NCI-H2107 (cell line): ENCODE results near the gene KIFC1.
A peak's percentile ranks its signal among the peaks of the same experiment; 100 is the strongest.
"Not testable (repeated sequence)": the region's sequence is repeated elsewhere in the genome, so short reads cannot be mapped to it uniquely, and the experiment has no call there.

ENCODE experiments used
- DNase-seq: peaks from one replicate; lab custom pipeline; 2025; lab: John Stamatoyannopoulos, UW

KIFC1 gene

GRCh38 chr6:33375143-33375671 is 16.4 kb upstream of the KIFC1 start:
- no peak for DNase-seq

- DNase-seq, result no peak
These were observed 14.5 kb upstream of the KIFC1 start for GRCh38 chr6:33377171-33377570.

DNA sequence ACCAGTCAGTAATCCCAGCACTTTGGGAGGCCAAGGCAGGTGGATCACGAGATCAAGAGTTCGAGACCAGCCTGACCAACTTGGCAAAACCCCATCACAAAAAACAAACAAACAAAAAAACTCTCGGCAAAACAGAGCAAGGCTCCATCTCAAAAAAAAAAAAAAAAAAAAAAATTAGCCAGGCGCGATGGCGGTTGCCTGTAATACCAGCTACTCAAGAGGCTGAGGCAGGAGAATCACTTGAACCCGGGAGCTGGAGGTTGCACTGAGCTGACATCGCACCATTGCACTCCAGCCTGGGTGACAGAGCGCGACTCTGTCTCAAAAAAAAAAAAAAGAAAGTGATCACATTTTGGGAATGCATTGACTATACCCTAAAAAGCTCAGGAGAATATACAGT is 12.4 kb upstream of the KIFC1 start:
- not testable (repeated sequence) for DNase-seq

- DNase-seq, result no peak
These were observed 11.2 kb upstream of the KIFC1 start for GRCh38 chr6:33380272-33380981.

DNA sequence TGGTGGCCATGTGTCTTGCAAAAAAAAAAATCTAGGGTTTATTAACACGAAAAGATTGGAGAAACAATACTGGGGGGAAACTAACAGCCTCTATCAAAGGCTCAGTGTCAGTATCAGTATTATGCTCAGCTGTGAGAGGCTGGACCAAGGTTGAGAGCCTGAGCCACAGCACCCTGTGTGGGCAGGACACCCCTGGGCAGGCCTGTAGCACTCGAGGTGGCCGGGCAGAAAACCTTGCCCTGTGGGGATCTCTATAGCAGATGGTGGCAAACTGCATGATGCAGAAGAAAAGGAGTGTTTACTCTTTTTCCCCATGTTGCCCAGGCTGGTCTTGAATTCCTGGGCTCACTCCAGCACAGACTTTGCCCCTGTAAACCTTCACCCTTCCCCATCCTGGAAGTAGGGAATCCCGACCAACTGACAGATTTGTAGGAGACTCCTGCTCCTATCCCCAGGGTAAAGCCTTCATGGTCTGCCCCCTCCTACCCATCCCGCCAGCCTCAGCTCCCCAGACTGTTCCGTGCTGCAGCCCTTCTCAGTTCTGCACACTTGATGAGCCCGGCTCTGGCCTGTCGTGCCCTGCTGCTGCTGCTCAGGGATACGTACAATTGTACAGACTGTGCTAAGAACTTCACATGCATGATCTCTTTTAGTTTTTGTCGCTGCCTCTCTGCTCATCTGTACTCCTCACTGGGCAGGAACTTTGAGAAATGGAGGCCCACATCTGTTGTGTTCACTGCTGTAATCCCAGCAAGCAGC is 8.0 kb upstream of the KIFC1 start:
- DNase-seq, result no peak

DNA sequence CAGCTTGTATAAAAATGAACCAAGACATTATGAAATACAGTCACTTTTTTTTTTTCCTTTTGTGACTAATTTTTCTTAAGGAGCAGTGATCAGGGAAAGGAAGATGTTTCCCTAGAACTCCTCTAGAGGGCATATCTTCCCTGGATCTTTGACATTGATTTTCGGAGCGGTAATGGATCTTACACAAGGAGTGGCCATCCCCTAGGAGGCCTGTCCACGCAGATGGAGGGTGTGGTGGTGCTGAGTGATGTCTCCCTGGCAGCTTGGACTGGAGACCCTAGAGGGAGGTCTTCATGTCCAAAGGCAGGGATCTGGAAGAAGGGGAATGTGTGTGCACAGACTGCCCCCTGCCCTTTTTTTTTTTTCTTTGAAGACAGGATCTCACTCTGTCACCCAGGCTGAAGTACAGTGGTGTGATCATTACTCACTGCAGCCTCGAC is 7.0 kb upstream of the KIFC1 start:
- DNase-seq, result no peak

GRCh38 chr6:33390173-33390572 is 1.4 kb upstream of the KIFC1 start:
- no peak for DNase-seq

DNA sequence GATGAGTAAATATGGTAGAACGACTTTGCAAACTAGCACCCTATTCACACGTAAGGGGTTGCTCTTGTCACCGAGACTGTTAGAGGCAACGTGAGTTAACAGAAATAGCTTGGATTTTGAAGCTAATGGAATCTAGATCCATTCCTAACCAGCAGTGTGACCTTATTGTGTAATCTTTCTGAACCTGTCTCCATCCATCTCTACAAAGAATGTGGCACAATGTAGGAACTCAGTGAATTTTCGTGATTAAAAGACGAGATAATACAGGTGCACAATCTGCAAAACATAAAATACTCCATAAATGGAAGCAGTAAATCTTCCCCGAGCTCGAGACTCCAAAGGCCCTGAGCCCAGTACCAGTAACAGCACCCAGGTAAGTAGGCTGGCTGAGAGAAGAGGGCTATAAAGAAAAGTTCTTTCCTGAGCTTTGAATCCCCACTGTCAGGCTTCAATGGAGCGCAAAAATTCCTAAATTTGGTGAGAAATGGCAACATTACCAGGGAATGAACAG is 801 bp upstream of the KIFC1 start:
- no peak for DNase-seq

DNA sequence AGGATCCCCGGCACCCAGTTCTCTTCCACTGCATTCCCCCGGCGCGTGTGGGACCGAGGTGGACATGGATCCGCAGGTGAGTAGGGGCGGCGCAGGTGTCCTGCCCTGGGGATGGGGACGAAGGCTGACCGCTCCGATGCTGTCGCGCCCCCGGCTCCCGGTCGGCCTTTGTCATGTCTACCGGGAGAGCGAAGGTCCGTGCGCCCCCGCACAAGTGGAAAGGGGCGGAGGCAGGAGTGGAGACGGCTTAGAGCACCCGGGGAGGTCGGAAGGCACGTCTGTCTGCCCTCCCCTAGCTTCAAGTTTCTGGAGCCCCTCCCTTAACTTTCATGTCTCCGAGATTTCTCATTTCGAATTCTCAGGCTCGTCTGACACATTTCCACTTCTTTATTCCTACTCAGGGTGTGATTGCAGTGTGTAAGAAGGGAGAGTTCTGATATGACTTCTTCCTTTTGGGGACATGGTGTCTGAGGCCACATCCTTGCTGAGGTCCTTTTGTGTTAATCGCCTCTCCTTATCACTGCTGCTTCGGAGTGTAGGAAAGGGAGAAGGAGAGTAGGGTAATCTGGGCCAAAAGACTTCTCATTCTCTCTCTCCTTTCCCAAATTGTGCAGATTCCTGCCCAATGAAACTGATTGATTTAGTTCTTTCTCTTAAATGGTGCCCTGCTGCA is 435 bp downstream of the KIFC1 start:
- no peak for DNase-seq

DNA sequence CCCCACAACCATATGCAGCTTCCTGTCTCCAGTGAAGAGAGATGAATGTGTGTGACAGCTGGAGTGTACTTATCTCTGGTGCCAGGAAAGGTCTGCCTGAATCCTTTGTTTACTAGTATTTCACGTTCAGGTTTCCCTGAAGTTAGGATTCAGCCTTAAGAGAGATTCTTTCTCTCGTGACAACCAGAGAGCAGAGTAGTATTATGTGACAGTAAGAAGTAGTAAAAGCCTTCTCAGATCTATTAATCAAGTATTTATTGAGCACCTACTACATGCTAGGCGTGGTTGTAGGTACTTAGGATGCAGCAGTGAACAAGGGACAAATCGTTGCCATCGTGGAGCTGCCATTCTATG is 949 bp downstream of the KIFC1 start:
- no peak for DNase-seq

GRCh38 chr6:33392979-33393378 is 1.4 kb downstream of the KIFC1 start:
- no peak for DNase-seq

DNA sequence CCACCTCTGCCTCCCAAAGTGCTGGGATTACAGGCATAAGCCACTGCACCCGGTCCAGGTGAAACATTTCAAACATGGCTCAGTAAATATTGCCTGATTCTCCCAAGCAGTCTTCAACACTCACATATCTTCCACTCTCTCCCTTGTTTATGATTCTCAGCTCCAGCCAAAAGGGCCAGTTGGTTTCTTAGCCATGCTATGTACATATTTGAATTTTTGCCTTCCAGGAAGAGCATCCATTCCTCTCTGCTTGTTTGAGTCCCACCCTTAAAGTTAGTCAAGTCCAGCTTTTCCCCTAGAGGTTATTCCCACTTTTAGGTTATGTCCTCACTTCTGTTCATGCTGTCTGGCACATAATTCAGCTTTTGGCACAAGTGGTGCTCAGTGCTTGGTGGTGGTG is 5.9 kb downstream of the KIFC1 start:
- DNase-seq, result no peak

DNA sequence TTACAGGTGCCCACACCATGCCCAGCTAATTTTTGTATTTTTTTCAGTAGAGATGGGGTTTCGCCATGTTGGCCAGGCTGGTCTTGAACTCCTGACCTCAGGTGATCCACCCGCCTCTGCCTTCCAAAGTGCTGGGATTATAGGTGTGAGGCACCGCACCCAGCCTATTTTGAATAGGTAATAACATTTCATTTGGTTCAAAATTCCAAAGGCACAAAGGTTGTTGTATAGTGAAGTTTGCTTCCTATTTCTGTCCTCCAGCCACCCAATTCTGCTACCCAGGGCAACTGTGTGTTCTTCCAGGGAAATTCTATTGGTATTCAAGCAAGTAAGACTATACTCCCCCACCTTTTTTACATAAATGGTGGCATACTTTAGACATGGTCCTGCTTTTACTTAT is 7.0 kb downstream of the KIFC1 start:
- not testable (repeated sequence) for DNase-seq

DNA sequence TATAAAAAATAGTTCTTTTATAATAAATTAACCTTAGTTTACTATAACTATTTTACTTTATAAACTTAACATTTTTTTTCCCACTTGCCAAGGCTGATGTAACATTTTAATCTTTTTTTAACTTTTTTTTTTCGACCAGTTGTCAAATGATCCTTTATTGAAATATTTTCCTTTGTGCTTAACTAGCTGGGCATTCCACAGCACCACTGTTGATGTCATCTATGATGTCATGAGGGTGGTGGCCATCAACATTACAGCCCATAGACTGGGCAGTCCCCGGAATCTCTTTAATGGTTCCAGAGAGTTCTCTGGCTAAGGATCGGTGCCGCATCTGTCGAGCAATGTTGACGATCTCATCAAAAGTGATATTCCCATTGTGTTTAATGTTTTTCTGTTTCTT is 8.3 kb downstream of the KIFC1 start:
- DNase-seq, result not testable (repeated sequence)

- DNase-seq, result no peak
These were observed 13.3 kb downstream of the KIFC1 start for GRCh38 chr6:33404884-33405283.

- no peak for DNase-seq
These were observed 13.8 kb downstream of the KIFC1 start for GRCh38 chr6:33405386-33405940.

- no peak for DNase-seq
These were observed 14.5 kb downstream of the KIFC1 start for GRCh38 chr6:33406126-33406525.

DNA sequence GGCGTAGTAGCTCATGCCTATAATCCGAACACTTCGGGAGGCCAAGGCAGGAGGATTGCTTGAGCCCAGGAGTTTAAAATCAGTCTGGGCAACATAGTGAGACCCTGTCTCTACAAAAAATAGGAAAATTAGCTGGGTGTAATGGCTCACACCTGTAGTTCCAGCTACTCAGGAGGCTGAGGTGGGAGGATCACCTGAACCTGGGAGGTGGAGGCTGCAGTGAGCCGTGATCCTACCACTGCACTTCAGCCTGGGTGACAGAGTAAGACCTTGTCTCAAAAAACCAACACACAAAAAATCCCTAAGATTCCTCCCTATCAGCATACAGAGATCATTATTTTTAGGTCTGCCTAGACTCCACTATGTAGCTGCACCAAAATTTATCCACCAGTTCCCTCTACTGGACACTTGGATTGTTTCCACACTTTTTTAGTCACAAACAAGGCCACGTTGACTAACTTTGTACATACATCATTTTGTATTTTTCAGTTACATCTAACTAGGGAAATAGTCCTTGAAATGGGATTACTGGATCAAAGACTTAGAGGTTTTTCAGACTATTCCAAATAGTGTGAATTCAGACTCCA is 15.6 kb downstream of the KIFC1 start:
- DNase-seq, result no peak

DNA sequence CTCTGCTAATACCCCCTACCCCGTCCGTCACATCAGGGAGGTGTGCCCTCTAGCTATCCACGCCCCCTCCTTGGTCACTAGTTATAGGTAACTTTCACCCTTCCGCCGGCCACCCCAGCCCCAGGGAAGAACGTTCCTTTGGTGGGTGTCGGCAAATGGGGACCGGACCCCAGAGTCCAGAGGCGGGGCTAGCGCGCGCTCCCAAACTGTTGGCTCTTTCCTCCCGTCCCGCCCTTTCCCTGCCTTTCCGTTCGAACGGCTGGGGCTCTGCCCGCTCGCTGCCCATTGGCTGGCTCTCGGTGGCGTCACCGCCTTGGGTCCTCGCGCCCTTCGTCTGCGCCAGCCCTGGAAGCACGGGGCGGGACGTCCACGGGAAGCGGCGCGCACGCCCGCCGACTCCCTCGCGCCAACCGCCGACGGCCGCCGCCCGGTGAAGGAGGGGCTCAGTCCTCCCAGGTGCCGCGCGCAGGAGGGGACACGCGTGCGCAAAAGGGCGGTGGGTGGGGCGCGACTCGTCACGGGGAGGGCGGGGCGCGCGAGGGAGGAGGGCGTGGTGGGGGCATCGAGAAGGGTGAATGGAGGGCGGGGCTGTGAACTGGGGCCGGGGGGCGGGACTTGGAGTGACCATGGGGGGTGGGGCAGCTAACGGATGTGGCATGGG is 18.6 kb downstream of the KIFC1 start:
- peak; percentile 94 for DNase-seq

DNA sequence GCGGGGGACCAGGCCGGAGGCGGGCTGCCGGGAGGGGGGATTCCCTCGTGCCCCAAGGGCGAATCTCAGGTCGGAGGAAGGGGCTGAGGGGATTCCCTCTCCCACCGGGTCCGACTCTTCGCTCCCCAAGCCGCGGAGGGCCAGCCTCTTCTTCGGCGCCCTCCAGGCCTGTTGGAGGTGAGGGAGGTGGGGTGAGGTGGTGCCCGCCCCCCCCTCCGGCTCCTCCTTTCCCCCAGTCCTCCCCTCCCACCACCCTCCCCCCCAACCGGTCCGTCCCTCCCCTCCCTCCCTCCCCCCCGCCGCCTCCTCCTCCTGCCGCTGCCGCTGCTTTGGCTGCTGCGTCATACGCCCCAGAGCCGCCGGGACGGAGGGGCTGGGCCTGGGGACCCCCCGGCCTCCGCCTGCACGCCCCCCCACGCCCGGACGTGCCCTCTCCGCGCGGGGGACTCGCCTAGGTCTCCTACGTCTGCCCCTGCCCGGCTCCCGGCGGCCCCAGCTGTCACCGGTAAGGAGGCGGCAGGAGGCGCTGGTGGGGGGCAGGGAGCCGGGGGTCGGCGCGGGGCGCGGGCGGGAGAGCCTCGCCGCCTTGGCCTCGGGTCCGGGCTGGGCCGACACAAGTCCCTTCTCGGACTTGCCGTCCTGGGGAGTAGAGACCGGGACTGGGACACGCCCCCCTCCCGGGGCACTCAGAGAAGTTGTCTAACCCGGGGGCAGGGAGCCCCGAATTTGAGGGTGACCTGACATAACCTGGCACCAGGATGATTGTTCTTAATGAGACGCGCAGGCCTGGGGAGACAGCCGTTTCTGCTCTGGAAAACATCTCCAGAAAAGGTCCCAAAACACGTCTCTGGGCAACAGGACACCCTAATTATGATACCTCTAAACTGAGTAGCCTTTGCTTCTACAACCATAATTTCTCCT is 19.3 kb downstream of the KIFC1 start, which contains the start of gene PHF1:
Gene PHF1, plus strand, starts transcription at position 304 of the 921 bp plus-strand sequence. CDS start 1,250 bp downstream, outside the sequence.
- no peak for DNase-seq
